Thyroid gland (tissue), 4 donors: ENCODE results near the gene BABAM1.

Experiments used
- POLR2A ChIP-seq, 2 donors: fragments of 450-650 bp; IDR thresholded peaks; one replicate each; pipeline ENCODE4 v1.6.1; 2017; ENCODE audit warnings: antibody characterized with exemption in 2 of 2, mild to moderate bottlenecking in 2 of 2, moderate library complexity in 1 of 2
- TF ChIP-seq, protein P1 (sequence below), 6 experiments: fragments of 200-600 bp in 3 of 6; fragments of 450-650 bp in 3 of 6; sonication (generic) in 3 of 6; IDR thresholded peaks; one replicate each; pipeline ENCODE4 v1.5.1; 2016 to 2019; ENCODE audit warnings: antibody characterized with exemption in 6 of 6, mild to moderate bottlenecking in 2 of 6, inconsistent platforms in 1 of 6, moderate library complexity in 1 of 6

DNA sequence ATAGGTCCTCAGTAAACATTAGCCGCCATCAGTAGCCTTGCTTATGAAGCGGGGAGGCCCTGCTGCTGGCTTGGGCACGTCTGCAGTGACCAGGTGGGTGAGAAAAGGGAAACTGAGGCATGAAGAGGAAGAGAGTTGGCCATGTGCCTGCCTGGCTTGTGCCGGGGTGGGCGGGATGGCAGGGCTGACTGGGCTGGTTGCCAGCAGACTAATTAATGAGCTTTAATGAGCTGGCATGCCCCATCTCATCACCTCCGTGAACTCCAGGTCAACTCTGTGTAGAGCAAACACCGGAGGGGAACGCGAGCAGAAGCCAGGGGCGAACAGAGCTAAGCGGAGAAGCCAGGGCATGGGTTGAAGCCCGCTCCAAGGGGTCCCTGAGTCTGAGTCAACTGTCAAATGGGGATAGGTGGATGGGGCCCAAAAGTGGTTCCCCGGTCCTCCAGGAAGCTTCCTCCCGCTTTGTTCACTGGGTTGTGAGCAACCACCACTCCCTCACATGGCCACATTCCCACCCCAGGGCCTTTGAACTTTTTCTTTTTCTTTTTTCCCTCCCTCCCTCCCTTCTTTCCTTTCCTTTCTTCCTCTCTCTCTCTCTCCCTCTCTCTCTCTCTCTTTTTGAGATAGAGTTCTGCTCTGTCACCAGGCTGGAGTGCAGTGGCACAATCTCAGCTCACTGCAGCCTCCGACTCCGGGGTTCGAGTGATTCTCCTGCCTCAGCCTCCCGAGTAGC lies 30.3 kb upstream of the BABAM1 start:
- TF ChIP-seq, protein P1, sequence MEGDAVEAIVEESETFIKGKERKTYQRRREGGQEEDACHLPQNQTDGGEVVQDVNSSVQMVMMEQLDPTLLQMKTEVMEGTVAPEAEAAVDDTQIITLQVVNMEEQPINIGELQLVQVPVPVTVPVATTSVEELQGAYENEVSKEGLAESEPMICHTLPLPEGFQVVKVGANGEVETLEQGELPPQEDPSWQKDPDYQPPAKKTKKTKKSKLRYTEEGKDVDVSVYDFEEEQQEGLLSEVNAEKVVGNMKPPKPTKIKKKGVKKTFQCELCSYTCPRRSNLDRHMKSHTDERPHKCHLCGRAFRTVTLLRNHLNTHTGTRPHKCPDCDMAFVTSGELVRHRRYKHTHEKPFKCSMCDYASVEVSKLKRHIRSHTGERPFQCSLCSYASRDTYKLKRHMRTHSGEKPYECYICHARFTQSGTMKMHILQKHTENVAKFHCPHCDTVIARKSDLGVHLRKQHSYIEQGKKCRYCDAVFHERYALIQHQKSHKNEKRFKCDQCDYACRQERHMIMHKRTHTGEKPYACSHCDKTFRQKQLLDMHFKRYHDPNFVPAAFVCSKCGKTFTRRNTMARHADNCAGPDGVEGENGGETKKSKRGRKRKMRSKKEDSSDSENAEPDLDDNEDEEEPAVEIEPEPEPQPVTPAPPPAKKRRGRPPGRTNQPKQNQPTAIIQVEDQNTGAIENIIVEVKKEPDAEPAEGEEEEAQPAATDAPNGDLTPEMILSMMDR (IDR thresholded peaks at IDR 0.05): no peak
- TF ChIP-seq POLR2A (IDR thresholded peaks at IDR 0.05): no peak
